Mesenchymal stem cell (in vitro differentiated cells and primary cell): Measurements from ENCODE around the gene OR11L1.

Experiments used
- DNase-seq: peaks from one replicate; pipeline ENCODE4 v3.0.0-alpha.2; 2013
- H2AFZ ChIP-seq: one replicate; pipeline ENCODE4 v1.6.1; 2013; ENCODE audit warnings: low read depth, mild to moderate bottlenecking, control low read depth, inconsistent platforms, low read length, moderate library complexity
- H2AK5ac ChIP-seq: 2 replicates; pipeline ENCODE4 v1.6.1; 2013; ENCODE audit warnings: low read length, moderate library complexity, mild to moderate bottlenecking, inconsistent platforms; ENCODE audit not compliant: severe bottlenecking
- H2BK120ac ChIP-seq: one replicate; pipeline ENCODE4 v1.6.1; 2013; ENCODE audit warnings: low read depth, mild to moderate bottlenecking, inconsistent platforms, low read length, moderate library complexity
- H2BK12ac ChIP-seq, 2 experiments: one replicate each; pipeline ENCODE4 v1.6.1; 2013; ENCODE audit warnings: inconsistent platforms in 2 of 2, low read length in 2 of 2, mild to moderate bottlenecking in 2 of 2, moderate library complexity in 2 of 2, control low read depth in 1 of 2
- H2BK15ac ChIP-seq: one replicate; pipeline ENCODE4 v1.6.1; 2013; ENCODE audit warnings: mild to moderate bottlenecking, low read depth, inconsistent platforms; ENCODE audit not compliant: poor library complexity, severe bottlenecking
- H2BK5ac ChIP-seq: 2 replicates; pipeline ENCODE4 v1.6.1; 2013; ENCODE audit warnings: low read depth, mild to moderate bottlenecking, low read length, control low read depth, inconsistent platforms; ENCODE audit not compliant: poor library complexity, severe bottlenecking
- H3K14ac ChIP-seq, 2 experiments: one replicate each; pipeline ENCODE4 v1.6.1; 2013; ENCODE audit warnings: inconsistent platforms in 2 of 2, low read length in 2 of 2, control low read depth in 1 of 2, mild to moderate bottlenecking in 1 of 2, moderate library complexity in 1 of 2
- H3K18ac ChIP-seq, 2 experiments: one replicate each; pipeline ENCODE4 v1.6.1; 2013; ENCODE audit warnings: inconsistent platforms in 2 of 2, low read length in 2 of 2, control low read depth in 1 of 2, low read depth in 1 of 2, mild to moderate bottlenecking in 1 of 2
- H3K23ac ChIP-seq, 2 experiments: one replicate each; pipeline ENCODE4 v1.6.1; 2013; ENCODE audit warnings: inconsistent platforms in 2 of 2, low read length in 2 of 2, mild to moderate bottlenecking in 2 of 2, moderate library complexity in 2 of 2, control low read depth in 1 of 2
- H3K27ac ChIP-seq: 2 replicates; pipeline ENCODE4 v1.5.1; 2013; ENCODE audit warnings: mild to moderate bottlenecking, moderate library complexity, low read length, control low read depth, inconsistent platforms; ENCODE audit not compliant: poor library complexity, severe bottlenecking
- H3K27me3 ChIP-seq, 2 experiments: 2 replicates each; pipeline versions ENCODE4 v1.6.1 to v1.7.0; 2013; ENCODE audit warnings: low read length in 2 of 2, mild to moderate bottlenecking in 2 of 2, moderate library complexity in 2 of 2, control low read depth in 1 of 2, inconsistent platforms in 1 of 2; ENCODE audit not compliant: control insufficient read depth in 1 of 2, insufficient read depth in 1 of 2
- H3K36me3 ChIP-seq, 2 experiments: 2 replicates each; pipeline versions ENCODE4 v1.6.1 to v1.7.0; 2013; ENCODE audit warnings: low read length in 2 of 2, control low read depth in 1 of 2, inconsistent platforms in 1 of 2, low read depth in 1 of 2, mild to moderate bottlenecking in 1 of 2; ENCODE audit not compliant: insufficient read depth in 2 of 2, control insufficient read depth in 1 of 2
- H3K4ac ChIP-seq, 2 experiments: one replicate each; pipeline ENCODE4 v1.6.1; 2013; ENCODE audit warnings: inconsistent platforms in 2 of 2, low read length in 2 of 2, mild to moderate bottlenecking in 2 of 2, moderate library complexity in 2 of 2, control low read depth in 1 of 2, low read depth in 1 of 2
- H3K4me1 ChIP-seq: 2 replicates; pipeline ENCODE4 v1.6.1; 2013; ENCODE audit warnings: low read depth, low read length, control low read depth; ENCODE audit not compliant: control insufficient read depth, insufficient read depth
- H3K4me2 ChIP-seq: 2 replicates; pipeline ENCODE4 v1.6.1; 2013; ENCODE audit warnings: low read length, mild to moderate bottlenecking, inconsistent platforms; ENCODE audit not compliant: poor library complexity, severe bottlenecking
- H3K4me3 ChIP-seq, 2 experiments: 2 replicates each; pipeline versions ENCODE4 v1.5.1 to v1.7.0; 2013; ENCODE audit warnings: low read length in 2 of 2, mild to moderate bottlenecking in 2 of 2, control low read depth in 1 of 2, low read depth in 1 of 2; ENCODE audit not compliant: insufficient read depth in 1 of 2
- H3K79me1 ChIP-seq: replicated peaks from 2 replicates; pipeline ENCODE4 v1.6.1; 2013; ENCODE audit warnings: mild to moderate bottlenecking, control low read depth, low read length, inconsistent platforms; ENCODE audit not compliant: poor library complexity, severe bottlenecking
- H3K9ac ChIP-seq: 2 replicates; pipeline ENCODE4 v1.7.0; 2013; ENCODE audit warnings: mild to moderate bottlenecking, low read length, moderate library complexity
- H3K9me3 ChIP-seq: 2 replicates; pipeline ENCODE4 v1.7.0; 2013; ENCODE audit warnings: mild to moderate bottlenecking, low read length; ENCODE audit not compliant: control insufficient read depth
- H4K8ac ChIP-seq: one replicate; pipeline ENCODE4 v1.6.1; 2013; ENCODE audit warnings: inconsistent platforms, mild to moderate bottlenecking, low read length, moderate library complexity
- H4K91ac ChIP-seq: one replicate; pipeline ENCODE4 v1.6.1; 2013; ENCODE audit warnings: mild to moderate bottlenecking, low read length, inconsistent platforms
- WGBS: methylation state at CpG from one replicate; pipeline ENCODE4 v1.1.7; 2013; ENCODE audit warnings: mixed read lengths; 5-methylcytosine and 5-hydroxymethylcytosine counted together

OR11L1 gene

GRCh38 chr1:247845693-247846017 is 4.0 kb upstream of the OR11L1 start:
- H2BK5ac ChIP-seq, result no peak overlapping the region
- H4K8ac ChIP-seq, result no peak overlapping the region
- H2BK12ac ChIP-seq, result no peak overlapping the region
- no peak overlapping the region for H2AK5ac ChIP-seq
- no peak overlapping the region for H3K9ac ChIP-seq
- no peak overlapping the region for H3K27ac ChIP-seq
- H3K23ac ChIP-seq, result no peak overlapping the region
- 86% methylated on average over 5 of the region's 5 CpGs for WGBS
- no peak overlapping the region for H3K18ac ChIP-seq
- H3K14ac ChIP-seq, result no peak overlapping the region
- H3K4me1 ChIP-seq, result no peaks in the 10 kb centered on the region
- H2BK15ac ChIP-seq, result no peak overlapping the region
- H2BK120ac ChIP-seq, result no peak overlapping the region
- H3K27me3 ChIP-seq, result no peaks in the 10 kb centered on the region
- DNase-seq, result no peak
- H3K79me1 ChIP-seq, result no peaks in the 10 kb centered on the region
- no peaks in the 10 kb centered on the region for H3K36me3 ChIP-seq
- no peak overlapping the region for H3K4ac ChIP-seq
- H3K4me2 ChIP-seq, result no peak overlapping the region
- H3K4me3 ChIP-seq, result no peak overlapping the region
- H4K91ac ChIP-seq, result no peak overlapping the region
- H2AFZ ChIP-seq, result no peak overlapping the region
- H3K9me3 ChIP-seq, result peaks cover 12% of the 10 kb centered on the region

- no peak overlapping the region for H3K18ac ChIP-seq
- DNase-seq, result no peak
- no peaks in the 10 kb centered on the region for H3K4me1 ChIP-seq
- no peak overlapping the region for H2BK15ac ChIP-seq
- no peak overlapping the region for H4K91ac ChIP-seq
- no peaks in the 10 kb centered on the region for H3K27me3 ChIP-seq
- no peak overlapping the region for H3K23ac ChIP-seq
- no peak overlapping the region for H3K4ac ChIP-seq
- no peak overlapping the region for H2BK120ac ChIP-seq
- H2AK5ac ChIP-seq, result no peak overlapping the region
- no peak overlapping the region for H3K9ac ChIP-seq
- no peak overlapping the region for H2AFZ ChIP-seq
- WGBS, result 68% methylated on average over 12 of the region's 12 CpGs
- no peak overlapping the region for H3K4me2 ChIP-seq
- no peak overlapping the region for H2BK5ac ChIP-seq
- H3K79me1 ChIP-seq, result no peaks in the 10 kb centered on the region
- no peaks in the 10 kb centered on the region for H3K36me3 ChIP-seq
- H3K27ac ChIP-seq, result no peak overlapping the region
- no peak overlapping the region for H3K14ac ChIP-seq
- no peak overlapping the region for H3K4me3 ChIP-seq
- H4K8ac ChIP-seq, result no peak overlapping the region
- no peak overlapping the region for H2BK12ac ChIP-seq
- H3K9me3 ChIP-seq, result peaks cover 15% of the 10 kb centered on the region
Measured at GRCh38 chr1:247845011-247845692, 3.5 kb upstream of the OR11L1 start.

- Histone ChIP-seq H3K18ac (no peak overlapping the region), H4K8ac (no peak overlapping the region), H3K27ac (no peak overlapping the region), H3K4ac (no peak overlapping the region), H4K91ac (no peak overlapping the region), H2BK5ac (no peak overlapping the region), H3K4me1 (no peaks in the 10 kb centered on the region), H2BK12ac (no peak overlapping the region), H2BK120ac (no peak overlapping the region), H3K36me3 (no peaks in the 10 kb centered on the region), H3K4me3 (no peak overlapping the region), H3K4me2 (no peak overlapping the region), H3K79me1 (no peaks in the 10 kb centered on the region), H3K14ac (no peak overlapping the region), H2AK5ac (no peak overlapping the region), H3K9ac (no peak overlapping the region), H3K27me3 (no peaks in the 10 kb centered on the region), H3K9me3 (peaks cover 18% of the 10 kb centered on the region), H2AFZ (no peak overlapping the region), H2BK15ac (no peak overlapping the region), H3K23ac (no peak overlapping the region)
- DNase-seq, result no peak
- 91% methylated on average over 1 of the region's 2 CpGs for WGBS
Measured at GRCh38 chr1:247843411-247843810, 1.7 kb upstream of the OR11L1 start.

GRCh38 chr1:247840818-247841217 is 878 bp downstream of the OR11L1 start:
- WGBS, result 70% methylated on average over 2 of the region's 2 CpGs
- H3K27ac ChIP-seq, result no peak overlapping the region
- DNase-seq, result no peak

More at GRCh38 chr1:247840818-247841217, 878 bp downstream of the OR11L1 start:
- no peak overlapping the region for H3K14ac ChIP-seq
- no peak overlapping the region for H4K8ac ChIP-seq
- H3K23ac ChIP-seq, result no peak overlapping the region
- H3K27me3 ChIP-seq, result no peaks in the 10 kb centered on the region
- H2BK12ac ChIP-seq, result no peak overlapping the region
- no peak overlapping the region for H3K9ac ChIP-seq
- no peak overlapping the region for H3K4me2 ChIP-seq
- H2BK120ac ChIP-seq, result no peak overlapping the region
- H2AK5ac ChIP-seq, result no peak overlapping the region
- H3K4me1 ChIP-seq, result no peaks in the 10 kb centered on the region
- H3K79me1 ChIP-seq, result no peaks in the 10 kb centered on the region
- no peaks in the 10 kb centered on the region for H3K36me3 ChIP-seq
- H2BK5ac ChIP-seq, result no peak overlapping the region
- no peak overlapping the region for H2BK15ac ChIP-seq
- no peak overlapping the region for H3K18ac ChIP-seq
- H4K91ac ChIP-seq, result no peak overlapping the region
- H3K4me3 ChIP-seq, result no peak overlapping the region
- peaks cover 21% of the 10 kb centered on the region for H3K9me3 ChIP-seq
- H3K4ac ChIP-seq, result no peak overlapping the region
- H2AFZ ChIP-seq, result no peak overlapping the region
